Raji (cell line): ENCODE data around the gene PEF1.

Experiments
- POLR2A ChIP-seq: IDR thresholded peaks from 2 replicates; pipeline ENCODE4 v1.6.1; 2011; ENCODE audit warnings: low read depth, low read length, control low read depth; ENCODE audit not compliant: insufficient read depth

The PEF1 gene

GRCh38 chr1:31651089-31651420, 6.4 kb upstream of the PEF1 start:
- no peak for TF ChIP-seq POLR2A

- no peak for TF ChIP-seq POLR2A
These were observed 5.7 kb upstream of the PEF1 start for GRCh38 chr1:31650161-31651088.

GRCh38 chr1:31648641-31649357, 4.1 kb upstream of the PEF1 start:
- TF ChIP-seq POLR2A, result no peak

- no peak for TF ChIP-seq POLR2A
These were observed 3.5 kb upstream of the PEF1 start for GRCh38 chr1:31648190-31648589.

GRCh38 chr1:31647106-31647505, 2.4 kb upstream of the PEF1 start:
- TF ChIP-seq POLR2A, result no peak

- no peak for TF ChIP-seq POLR2A
These were observed 1.7 kb upstream of the PEF1 start for GRCh38 chr1:31646259-31646960.

- no peak for TF ChIP-seq POLR2A
These were observed 545 bp upstream of the PEF1 start for GRCh38 chr1:31645274-31645568.

- TF ChIP-seq POLR2A, result no peak
These were observed 608 bp downstream of the PEF1 start for GRCh38 chr1:31643976-31644559.

- TF ChIP-seq POLR2A, result no peak
These were observed 1.8 kb downstream of the PEF1 start for GRCh38 chr1:31642897-31643296.

GRCh38 chr1:31642366-31642765, 2.3 kb downstream of the PEF1 start:
- TF ChIP-seq POLR2A, result no peak

- TF ChIP-seq POLR2A, result no peak
These were observed 3.7 kb downstream of the PEF1 start for GRCh38 chr1:31640964-31641363.

GRCh38 chr1:31640179-31640578, 4.5 kb downstream of the PEF1 start:
- no peak for TF ChIP-seq POLR2A

GRCh38 chr1:31639543-31639942, 5.1 kb downstream of the PEF1 start:
- TF ChIP-seq POLR2A, result no peak

GRCh38 chr1:31637915-31638673, 6.6 kb downstream of the PEF1 start:
- no peak for TF ChIP-seq POLR2A

GRCh38 chr1:31633117-31633516, 11.6 kb downstream of the PEF1 start:
- no peak for TF ChIP-seq POLR2A
